Breast epithelium (tissue), 3 donors: ENCODE results near the gene MAB21L2.

Experiments
- CTCF ChIP-seq, 3 donors: fragments of 450-650 bp; IDR thresholded peaks; one replicate each; pipeline ENCODE4 v1.5.1; 2016 to 2017; ENCODE audit warnings: antibody characterized with exemption in 3 of 3, mild to moderate bottlenecking in 3 of 3, moderate library complexity in 3 of 3
- POLR2A ChIP-seq: fragments of 450-650 bp; IDR thresholded peaks from one replicate; pipeline ENCODE4 v1.6.1; 2016; ENCODE audit warnings: antibody characterized with exemption, mild to moderate bottlenecking, moderate library complexity
- POLR2AphosphoS5 ChIP-seq, 3 donors: sonication (generic); formaldehyde crosslinking; IDR thresholded peaks; one replicate each; pipeline ENCODE4 v1.6.1; 2017; ENCODE audit warnings: antibody characterized with exemption in 3 of 3

GRCh38 chr4:150590631-150591030, 8.7 kb downstream of the MAB21L2 start:
- TF ChIP-seq CTCF (IDR thresholded peaks at IDR 0.05) (no peak), POLR2A (no peak), POLR2AphosphoS5 (IDR thresholded peaks at IDR 0.05) (no peak)
